Karpas-422 (cell line): ENCODE measurements around the gene ROBO2. TPM values are rescaled to one million over a fixed set of nuclear protein-coding genes. Genes with fewer than 3 reads are reported as not detected.

Source experiments
- DNase-seq: peaks from one replicate; pipeline ENCODE4 v3.0.0-alpha.2; 2015
- H2AFZ ChIP-seq: fragments of 200-600 bp; sonication (generic); 2 replicates; pipeline ENCODE4 v1.6.1; 2014; ENCODE audit warnings: antibody characterized with exemption, low read length, mixed read lengths
- H3K27ac ChIP-seq: fragments of 200-600 bp; sonication (generic); 2 replicates; pipeline ENCODE4 v1.5.1; 2014; ENCODE audit warnings: mild to moderate bottlenecking, low read length, moderate library complexity
- H3K27me3 ChIP-seq: fragments of 200-600 bp; sonication (generic); 2 replicates; pipeline ENCODE4 v1.6.1; 2014; ENCODE audit warnings: low read length, mixed read lengths
- H3K36me3 ChIP-seq: fragments of 200-600 bp; sonication (generic); 2 replicates; pipeline ENCODE4 v1.6.1; 2014; ENCODE audit warnings: low read length, mixed read lengths; ENCODE audit not compliant: insufficient read depth
- H3K4me1 ChIP-seq: fragments of 200-600 bp; sonication (generic); 2 replicates; pipeline ENCODE4 v1.6.1; 2014; ENCODE audit warnings: mild to moderate bottlenecking, low read length, mixed read lengths
- H3K4me2 ChIP-seq: fragments of 200-600 bp; sonication (generic); 2 replicates; pipeline ENCODE4 v1.6.1; 2014; ENCODE audit warnings: low read length, low read depth, mild to moderate bottlenecking; ENCODE audit not compliant: poor library complexity, severe bottlenecking
- H3K4me3 ChIP-seq: fragments of 200-600 bp; sonication (generic); 2 replicates; pipeline ENCODE4 v1.5.1; 2014; ENCODE audit warnings: mild to moderate bottlenecking, antibody characterized with exemption, low read length, mixed read lengths
- H3K79me2 ChIP-seq: fragments of 200-600 bp; sonication (generic); 2 replicates; pipeline ENCODE4 v1.6.1; 2014; ENCODE audit warnings: mild to moderate bottlenecking, low read length, mixed read lengths
- H3K9ac ChIP-seq: fragments of 200-600 bp; sonication (generic); 2 replicates; pipeline ENCODE4 v1.6.0; 2014; ENCODE audit warnings: low read length
- H3K9me2 ChIP-seq: fragments of 200-600 bp; sonication (generic), shearing (Covaris generic); replicated peaks from 2 replicates; pipeline ENCODE4 v1.6.0; 2014; ENCODE audit warnings: mild to moderate bottlenecking, low read length, moderate library complexity; ENCODE audit not compliant: insufficient read depth
- H3K9me3 ChIP-seq: fragments of 300-700, 200-600 bp; sonication (generic); 2 replicates; pipeline ENCODE4 v1.6.1; 2014; ENCODE audit warnings: low read length, mixed read lengths
- H4K20me1 ChIP-seq: fragments of 200-600 bp; sonication (generic); 2 replicates; pipeline ENCODE4 v1.6.1; 2014; ENCODE audit warnings: mild to moderate bottlenecking, antibody characterized with exemption, low read length, low read depth; ENCODE audit not compliant: insufficient read depth
- total RNA-seq: library from RNA; depleted of rRNA; stranded (reverse); fragments of >200 nt; shearing (Covaris generic); gene quantifications from 2 replicates; pipeline ENCODE4 v1.2.3, GENCODE V29; 2014; ENCODE audit warnings: low replicate concordance

ROBO2 gene
- total RNA-seq, 1 experiment from 2014 or later = 262 TPM

DNA sequence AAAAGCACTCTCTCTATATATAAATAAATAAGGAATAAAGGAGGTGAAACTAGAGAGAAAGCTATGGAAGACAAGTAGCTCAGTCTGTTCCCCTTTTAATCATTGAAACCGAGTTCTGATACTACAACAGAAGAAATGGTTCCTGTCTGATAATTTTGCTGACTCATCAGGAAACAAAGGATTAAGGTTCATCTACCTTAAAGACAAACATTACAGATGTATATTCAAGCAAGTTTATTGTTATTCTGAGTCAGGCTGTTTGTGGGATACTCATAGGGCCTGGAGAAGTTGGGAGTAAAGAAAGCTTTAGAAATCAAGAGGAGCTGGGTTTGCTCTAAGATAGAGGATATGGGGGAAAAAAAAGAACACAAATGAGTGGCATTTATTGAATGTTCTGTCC is 566.0 kb downstream of the ROBO2 start:
- no peaks in the 10 kb centered on the region for H4K20me1 ChIP-seq
- H3K4me2 ChIP-seq = no peak overlapping the region
- H3K4me3 ChIP-seq = no peak overlapping the region
- H2AFZ ChIP-seq = no peak overlapping the region
- peaks cover 23% of the 10 kb centered on the region for H3K79me2 ChIP-seq
- H3K27me3 ChIP-seq = no peaks in the 10 kb centered on the region
- H3K4me1 ChIP-seq = peaks cover 76% of the 10 kb centered on the region
- no peak for DNase-seq
- H3K9me2 ChIP-seq = no peaks in the 10 kb centered on the region
- H3K9ac ChIP-seq = no peak overlapping the region
- H3K36me3 ChIP-seq = peaks cover 73% of the 10 kb centered on the region
- no peaks in the 10 kb centered on the region for H3K9me3 ChIP-seq
- H3K27ac ChIP-seq = peak overlapping the region; percentile 99

DNA sequence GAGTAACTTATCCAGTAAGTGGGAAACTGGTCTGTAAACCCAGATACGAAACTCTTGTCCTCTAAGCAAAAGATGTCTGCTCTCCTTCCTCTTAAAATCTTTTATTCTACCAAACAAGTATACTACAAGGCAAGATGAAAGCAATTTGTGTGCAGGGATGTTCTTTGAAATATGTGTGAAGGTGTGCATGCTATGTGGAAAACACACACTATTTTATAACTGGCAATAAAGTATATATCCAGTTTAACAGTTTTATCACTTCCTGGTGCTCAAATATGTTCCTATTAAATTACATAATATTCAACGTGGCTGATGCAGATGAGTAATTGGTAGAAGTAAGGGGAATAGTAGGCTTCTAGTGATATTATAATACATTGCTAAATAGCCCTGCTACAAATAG is 566.5 kb downstream of the ROBO2 start:
- Histone ChIP-seq H3K36me3 (peaks cover 73% of the 10 kb centered on the region), H3K9me3 (no peaks in the 10 kb centered on the region), H3K9me2 (no peaks in the 10 kb centered on the region), H3K9ac (no peak overlapping the region), H3K27me3 (no peaks in the 10 kb centered on the region), H3K79me2 (peaks cover 23% of the 10 kb centered on the region), H2AFZ (no peak overlapping the region), H3K4me2 (no peak overlapping the region), H3K4me3 (no peak overlapping the region), H4K20me1 (no peaks in the 10 kb centered on the region), H3K4me1 (peaks cover 71% of the 10 kb centered on the region), H3K27ac (peak overlapping the region; percentile 99)
- no peak for DNase-seq

DNA sequence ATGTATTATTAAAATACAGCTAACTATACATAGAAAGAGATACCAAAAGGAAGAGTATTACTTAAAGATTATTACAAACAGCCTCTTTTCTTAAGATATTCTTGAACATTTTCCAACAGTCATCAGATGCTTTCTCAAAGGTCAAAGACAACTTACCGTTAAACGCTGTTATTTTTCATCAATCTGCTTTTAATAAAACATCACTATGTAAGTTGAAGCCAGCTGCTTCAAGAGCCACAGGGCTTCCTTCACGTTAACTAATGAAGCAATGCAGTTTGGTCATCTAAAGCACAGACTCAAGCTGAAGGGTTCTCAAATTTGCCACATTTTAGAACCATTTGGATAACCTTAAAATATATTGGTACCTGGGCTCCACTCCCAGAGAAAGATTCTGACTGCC is 578.8 kb downstream of the ROBO2 start:
- Histone ChIP-seq H3K79me2 (no peaks in the 10 kb centered on the region), H3K27me3 (no peaks in the 10 kb centered on the region), H3K36me3 (peaks cover 13% of the 10 kb centered on the region; the same call in 1 of the 2 replicates), H3K4me2 (no peak overlapping the region), H4K20me1 (no peaks in the 10 kb centered on the region), H3K9me3 (no peaks in the 10 kb centered on the region), H3K4me3 (no peak overlapping the region), H3K9ac (no peak overlapping the region), H3K9me2 (no peaks in the 10 kb centered on the region), H3K4me1 (peaks cover 26% of the 10 kb centered on the region), H3K27ac (0 out of 2 replicates have a peak overlapping the region, but pooled peaks have one; percentile 32), H2AFZ (no peak overlapping the region)
- DNase-seq = no peak

DNA sequence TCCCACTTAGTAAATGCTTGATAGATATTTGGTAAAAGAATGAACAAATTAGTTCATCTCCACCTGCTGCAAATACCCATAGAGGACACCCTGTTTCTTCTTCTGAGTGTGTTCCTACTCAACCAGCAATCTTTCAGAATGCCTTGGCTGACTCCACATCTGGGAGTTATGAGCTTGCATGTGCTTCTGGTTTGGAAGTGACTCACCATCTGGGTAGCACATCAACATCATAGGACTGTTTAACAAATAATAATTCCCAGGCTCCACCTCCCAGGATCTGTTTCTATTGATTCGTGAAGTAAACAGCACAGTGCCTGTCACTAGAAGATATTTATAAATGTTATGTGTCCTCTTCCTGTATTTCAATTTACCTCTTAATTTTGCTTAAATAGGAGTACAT is 580.1 kb downstream of the ROBO2 start:
- H3K4me1 ChIP-seq = peaks cover 38% of the 10 kb centered on the region
- H3K36me3 ChIP-seq = peaks cover 13% of the 10 kb centered on the region; the same call in 1 of the 2 replicates
- no peaks in the 10 kb centered on the region for H3K79me2 ChIP-seq
- H3K27me3 ChIP-seq = no peaks in the 10 kb centered on the region
- no peak overlapping the region for H3K9ac ChIP-seq
- no peak overlapping the region for H3K4me2 ChIP-seq
- peak overlapping the region; percentile 50 for H3K27ac ChIP-seq
- H3K9me2 ChIP-seq = no peaks in the 10 kb centered on the region
- H2AFZ ChIP-seq = no peak overlapping the region
- no peak overlapping the region for H3K4me3 ChIP-seq
- no peak for DNase-seq
- no peaks in the 10 kb centered on the region for H4K20me1 ChIP-seq
- H3K9me3 ChIP-seq = no peaks in the 10 kb centered on the region

DNA sequence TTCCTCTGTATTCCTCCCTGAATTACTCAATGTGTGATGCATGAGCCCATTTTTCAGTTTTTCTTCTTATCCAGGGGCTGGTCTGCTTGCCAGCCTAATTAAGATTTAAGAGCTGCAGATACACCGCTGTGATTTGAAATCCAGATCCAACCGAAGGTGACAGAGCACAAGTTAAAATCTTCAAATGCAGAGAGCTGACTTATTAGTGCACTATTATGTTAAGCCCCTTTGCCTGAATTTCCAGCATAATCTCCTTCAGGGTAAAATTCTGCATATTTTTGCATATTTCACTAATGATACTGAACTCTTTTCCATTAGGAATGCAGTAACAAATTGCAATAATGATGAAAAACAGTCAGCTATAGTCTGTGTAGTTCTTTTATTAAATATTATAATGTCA is 583.6 kb downstream of the ROBO2 start:
- no peaks in the 10 kb centered on the region for H4K20me1 ChIP-seq
- H2AFZ ChIP-seq = no peak overlapping the region
- H3K4me1 ChIP-seq = peaks cover 50% of the 10 kb centered on the region
- no peaks in the 10 kb centered on the region for H3K79me2 ChIP-seq
- no peak overlapping the region for H3K9ac ChIP-seq
- no peaks in the 10 kb centered on the region for H3K9me3 ChIP-seq
- H3K27me3 ChIP-seq = no peaks in the 10 kb centered on the region
- H3K4me3 ChIP-seq = no peak overlapping the region
- peaks cover 13% of the 10 kb centered on the region for H3K36me3 ChIP-seq
- H3K27ac ChIP-seq = peak overlapping the region; percentile 66
- no peak overlapping the region for H3K4me2 ChIP-seq
- no peak for DNase-seq
- no peaks in the 10 kb centered on the region for H3K9me2 ChIP-seq

DNA sequence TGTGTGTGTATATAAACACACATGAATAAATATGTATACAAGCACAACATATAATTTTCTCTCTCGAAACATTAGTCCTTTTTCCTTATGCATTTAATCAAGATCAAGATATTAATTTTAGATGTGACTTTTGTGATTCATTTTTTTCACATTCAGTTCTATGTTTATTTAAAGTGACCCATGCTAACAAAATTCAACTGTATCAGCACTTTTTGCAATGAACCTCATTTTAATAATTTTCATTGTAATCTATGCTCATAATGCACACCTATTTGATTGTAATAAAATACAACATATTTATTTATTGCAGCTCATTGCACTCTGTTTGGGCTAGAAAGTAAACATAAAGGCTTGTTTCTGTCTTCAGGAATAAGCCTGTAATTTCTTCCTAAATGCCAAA is 586.3 kb downstream of the ROBO2 start:
- Histone ChIP-seq H2AFZ (no peak overlapping the region; the same call in 1 of the 2 replicates), H3K27me3 (no peaks in the 10 kb centered on the region), H3K4me1 (peaks cover 65% of the 10 kb centered on the region), H3K4me3 (no peak overlapping the region), H4K20me1 (no peaks in the 10 kb centered on the region), H3K36me3 (peaks cover 23% of the 10 kb centered on the region), H3K27ac (peak overlapping the region; percentile 73), H3K4me2 (peak overlapping the region; percentile 50), H3K9me3 (no peaks in the 10 kb centered on the region), H3K79me2 (no peaks in the 10 kb centered on the region), H3K9me2 (no peaks in the 10 kb centered on the region), H3K9ac (no peak overlapping the region)
- no peak for DNase-seq

DNA sequence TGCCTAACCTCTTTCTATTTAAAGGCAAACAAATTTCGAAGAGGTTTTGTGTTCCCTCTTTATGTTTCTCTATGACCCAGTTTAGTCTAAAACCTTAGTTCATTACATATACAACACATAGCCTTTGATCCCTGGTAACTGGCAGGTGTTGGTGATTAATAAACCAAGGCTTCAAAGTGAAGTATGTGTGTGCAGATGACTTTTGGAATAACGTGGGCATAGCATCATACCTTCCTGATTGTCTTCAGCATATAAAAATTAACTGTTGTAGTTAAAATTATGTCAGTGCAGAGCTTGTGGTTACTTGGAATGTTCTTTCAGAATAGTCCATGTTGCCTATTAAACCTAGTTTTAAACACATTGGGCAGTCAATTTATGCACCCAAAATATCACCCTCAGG is 608.3 kb downstream of the ROBO2 start:
- H3K9ac ChIP-seq = no peak overlapping the region

DNA sequence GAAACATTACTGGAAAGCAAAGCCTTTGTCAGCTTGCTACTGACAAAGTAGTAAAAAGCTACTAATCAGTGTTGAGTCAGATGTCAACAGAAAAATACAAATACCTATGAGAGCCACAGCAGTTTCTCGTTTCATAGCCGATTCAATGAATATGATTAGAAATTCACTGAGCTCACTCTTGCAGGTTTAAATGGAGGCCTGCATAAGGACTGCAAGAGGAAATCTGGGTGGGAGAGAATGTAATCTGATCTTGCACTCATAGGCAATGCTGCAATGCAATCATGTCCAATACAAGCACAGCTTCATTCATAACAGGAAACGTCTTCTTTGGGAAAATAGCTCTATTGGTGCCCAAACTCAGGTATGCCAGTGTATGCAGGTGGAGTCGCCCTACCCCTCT is 608.8 kb downstream of the ROBO2 start:
- no peak overlapping the region for H3K4me2 ChIP-seq
- no peaks in the 10 kb centered on the region for H3K9me3 ChIP-seq
- no peak overlapping the region for H3K4me3 ChIP-seq
- no peaks in the 10 kb centered on the region for H4K20me1 ChIP-seq
- H3K4me1 ChIP-seq = peaks cover 38% of the 10 kb centered on the region
- H3K9me2 ChIP-seq = no peaks in the 10 kb centered on the region
- no peak overlapping the region for H3K9ac ChIP-seq
- no peak for DNase-seq
- no peak overlapping the region for H3K27ac ChIP-seq
- no peaks in the 10 kb centered on the region for H3K79me2 ChIP-seq
- peak overlapping the region; percentile 8; the same call in 1 of the 2 replicates for H2AFZ ChIP-seq
- H3K27me3 ChIP-seq = no peaks in the 10 kb centered on the region
- peaks cover 14% of the 10 kb centered on the region for H3K36me3 ChIP-seq

More for the DNA sequence above, 608.3 kb downstream of the ROBO2 start:
- Histone ChIP-seq H3K4me2 (no peak overlapping the region), H3K27me3 (no peaks in the 10 kb centered on the region), H3K36me3 (peaks cover 14% of the 10 kb centered on the region), H3K4me3 (no peak overlapping the region), H3K9me2 (no peaks in the 10 kb centered on the region), H3K9me3 (no peaks in the 10 kb centered on the region), H2AFZ (0 out of 2 replicates have a peak overlapping the region, but pooled peaks have one; percentile 20), H4K20me1 (no peaks in the 10 kb centered on the region), H3K79me2 (no peaks in the 10 kb centered on the region), H3K27ac (no peak overlapping the region), H3K4me1 (peaks cover 38% of the 10 kb centered on the region)
- no peak for DNase-seq
